ENCODE results near the gene PITX2.

PITX2 gene

GRCh38 chr4:110636680-110637407 is 14.0 kb upstream of the PITX2 start:
- in situ Hi-C loops (cut with MboI; ENCODE audit: low sequenced_read_pairs): no loop called here

DNA sequence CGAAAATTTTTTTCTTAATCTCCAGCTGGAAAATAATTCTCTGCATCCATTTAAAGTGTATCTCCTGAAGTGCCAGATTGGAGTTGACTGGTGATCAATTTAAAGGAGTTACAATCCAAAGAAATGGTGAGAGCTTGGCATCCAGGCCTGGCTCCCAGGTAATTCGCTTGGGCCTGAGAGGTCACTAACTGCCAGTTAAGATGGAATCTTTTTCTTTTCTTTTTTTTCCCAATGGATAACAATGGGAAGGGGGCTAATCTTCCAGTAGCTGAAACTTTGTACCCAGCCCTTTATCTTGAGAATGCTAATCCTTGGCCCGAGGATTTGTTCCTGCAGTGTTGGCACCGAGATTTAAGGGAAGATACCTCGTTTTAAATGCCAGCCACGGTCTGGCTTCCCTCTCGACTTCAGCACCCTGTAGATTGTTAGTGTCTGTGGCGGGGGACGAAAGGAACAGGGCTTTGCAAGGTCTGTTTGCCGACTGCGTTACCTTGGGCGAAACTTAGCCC is 13.3 kb upstream of the PITX2 start:
- in situ Hi-C loops (cut with MboI; ENCODE audit: low sequenced_read_pairs): no loop called here

DNA sequence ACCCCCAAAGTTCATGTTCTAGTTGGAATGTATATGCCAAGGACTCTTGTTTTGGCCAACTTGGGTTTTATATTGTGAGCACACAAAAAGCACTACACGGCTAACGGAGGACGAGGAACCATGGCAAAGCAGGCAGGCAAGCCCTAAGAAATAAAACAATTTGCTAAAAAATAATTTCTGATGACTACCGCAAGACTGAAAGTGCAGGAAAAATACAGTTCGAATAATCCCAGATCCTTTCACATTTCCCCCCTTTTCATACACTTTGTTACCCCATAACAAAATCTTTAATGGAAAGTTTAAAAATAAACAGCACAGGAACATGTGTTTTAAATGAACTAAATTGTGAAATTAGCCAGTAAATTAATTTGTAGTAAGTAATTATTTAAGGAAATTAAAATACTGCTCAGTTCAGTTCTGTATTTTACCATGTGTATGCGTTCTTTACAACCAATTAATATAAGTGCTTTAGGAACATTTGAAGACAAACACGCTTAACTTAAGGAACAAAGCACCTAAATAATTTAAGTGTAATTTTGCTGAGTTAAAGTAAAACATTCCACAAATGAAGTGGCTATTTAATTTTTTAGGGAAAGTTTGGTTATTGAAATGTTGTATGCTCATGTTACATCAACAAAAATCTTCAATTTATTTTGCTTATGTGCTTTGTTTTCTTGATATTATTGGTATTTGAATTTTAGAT is 12.4 kb upstream of the PITX2 start:
- in situ Hi-C loops (cut with MboI; ENCODE audit: low sequenced_read_pairs): no loop called here

- in situ Hi-C loops (cut with MboI; ENCODE audit: low sequenced_read_pairs): no loop called here
Observed at GRCh38 chr4:110634350-110635162, 11.7 kb upstream of the PITX2 start.

GRCh38 chr4:110633358-110634341 is 10.8 kb upstream of the PITX2 start:
- in situ Hi-C loops (cut with MboI; ENCODE audit: low sequenced_read_pairs): no loop called here

DNA sequence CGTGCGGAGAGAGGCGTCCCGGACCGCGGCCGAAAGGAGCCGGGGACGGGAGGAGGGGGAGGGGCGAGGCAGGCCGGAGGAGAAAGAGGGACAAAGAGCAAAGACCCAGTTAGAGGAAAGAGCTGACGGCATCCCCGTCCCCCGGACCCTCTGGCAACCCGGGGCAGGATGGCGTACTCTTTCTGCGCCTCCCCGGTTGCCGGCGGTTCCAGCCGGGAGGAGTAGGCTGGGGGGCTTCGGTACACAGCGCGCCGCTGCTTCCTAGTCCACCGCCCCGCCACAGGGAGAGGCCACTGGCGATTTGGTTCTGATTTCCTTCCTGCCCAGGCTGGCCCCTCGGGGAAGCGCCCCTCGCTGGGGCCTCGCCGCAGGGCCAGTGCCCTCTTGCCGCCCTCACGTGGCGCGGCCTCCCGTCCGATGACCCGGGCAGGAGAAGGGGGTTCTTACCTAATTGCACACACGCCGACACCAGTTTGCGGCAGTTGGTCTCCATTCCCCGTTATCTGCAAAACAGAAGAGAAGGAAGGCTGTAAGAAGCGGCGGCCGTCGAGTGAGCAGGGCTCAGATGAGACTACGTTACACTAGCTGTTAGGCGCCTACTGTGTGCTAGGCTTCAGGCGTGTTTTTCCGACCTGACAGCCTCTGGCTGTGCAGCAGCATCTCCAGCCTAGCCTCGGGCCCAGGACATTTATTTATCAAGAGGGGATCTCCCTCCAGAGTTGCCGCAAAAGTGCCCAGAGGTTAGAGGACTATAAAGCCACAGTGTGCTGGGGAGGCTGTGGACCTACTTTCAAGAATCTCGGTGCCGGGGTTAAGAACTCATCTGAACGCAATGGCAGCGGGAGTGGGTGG is 9.9 kb upstream of the PITX2 start:
- in situ Hi-C loops (cut with MboI; ENCODE audit: low sequenced_read_pairs): no loop called here

DNA sequence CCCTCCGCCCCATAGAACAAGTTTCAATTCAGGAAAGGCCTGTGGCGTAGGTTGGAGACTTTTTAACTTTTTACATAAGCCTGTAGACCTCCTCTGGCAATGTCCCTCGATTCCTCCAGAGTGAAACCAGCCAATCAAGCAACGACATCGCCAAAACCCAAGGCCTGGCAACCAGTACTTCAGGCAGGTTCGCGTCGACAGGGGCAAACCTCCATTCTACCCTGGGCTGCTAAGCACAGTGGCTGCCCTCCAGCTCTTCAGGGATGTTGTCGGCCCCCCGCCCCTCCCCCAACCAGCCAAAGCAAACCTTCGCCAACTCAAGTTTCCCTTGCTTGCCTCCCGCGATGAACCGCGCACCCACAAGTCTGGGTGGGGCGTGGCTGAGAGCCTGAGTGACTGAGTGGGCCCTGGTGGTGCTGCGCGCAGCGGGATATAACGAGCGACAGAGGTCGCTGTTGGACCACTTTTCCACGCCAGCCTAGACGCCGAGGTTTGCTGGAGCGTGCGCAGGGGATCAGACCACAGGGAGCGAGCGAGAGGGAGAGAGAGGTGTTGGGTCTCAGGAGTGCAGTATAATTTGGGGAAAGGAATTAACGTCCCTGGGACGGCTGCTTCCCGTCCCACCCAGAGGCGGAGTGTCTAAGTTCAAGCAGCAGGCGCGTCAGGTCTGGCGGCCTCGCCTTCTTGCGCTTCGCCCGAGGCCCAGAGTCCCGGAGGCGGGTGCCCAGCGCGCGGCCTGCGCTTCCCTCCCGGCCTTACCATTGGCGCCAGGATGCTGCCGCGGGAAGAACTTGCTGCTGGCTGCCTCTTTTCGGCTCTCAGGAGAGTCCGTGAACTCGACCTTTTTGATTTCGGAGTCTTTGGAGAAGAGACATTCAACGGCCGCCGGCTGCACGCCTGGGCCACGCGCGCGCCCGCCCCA is 9.0 kb upstream of the PITX2 start:
- in situ Hi-C loops (cut with MboI; ENCODE audit: low sequenced_read_pairs): no loop called here

- in situ Hi-C loops (cut with MboI; ENCODE audit: low sequenced_read_pairs): no loop called here
Observed at GRCh38 chr4:110630688-110631402, 8.0 kb upstream of the PITX2 start.

DNA sequence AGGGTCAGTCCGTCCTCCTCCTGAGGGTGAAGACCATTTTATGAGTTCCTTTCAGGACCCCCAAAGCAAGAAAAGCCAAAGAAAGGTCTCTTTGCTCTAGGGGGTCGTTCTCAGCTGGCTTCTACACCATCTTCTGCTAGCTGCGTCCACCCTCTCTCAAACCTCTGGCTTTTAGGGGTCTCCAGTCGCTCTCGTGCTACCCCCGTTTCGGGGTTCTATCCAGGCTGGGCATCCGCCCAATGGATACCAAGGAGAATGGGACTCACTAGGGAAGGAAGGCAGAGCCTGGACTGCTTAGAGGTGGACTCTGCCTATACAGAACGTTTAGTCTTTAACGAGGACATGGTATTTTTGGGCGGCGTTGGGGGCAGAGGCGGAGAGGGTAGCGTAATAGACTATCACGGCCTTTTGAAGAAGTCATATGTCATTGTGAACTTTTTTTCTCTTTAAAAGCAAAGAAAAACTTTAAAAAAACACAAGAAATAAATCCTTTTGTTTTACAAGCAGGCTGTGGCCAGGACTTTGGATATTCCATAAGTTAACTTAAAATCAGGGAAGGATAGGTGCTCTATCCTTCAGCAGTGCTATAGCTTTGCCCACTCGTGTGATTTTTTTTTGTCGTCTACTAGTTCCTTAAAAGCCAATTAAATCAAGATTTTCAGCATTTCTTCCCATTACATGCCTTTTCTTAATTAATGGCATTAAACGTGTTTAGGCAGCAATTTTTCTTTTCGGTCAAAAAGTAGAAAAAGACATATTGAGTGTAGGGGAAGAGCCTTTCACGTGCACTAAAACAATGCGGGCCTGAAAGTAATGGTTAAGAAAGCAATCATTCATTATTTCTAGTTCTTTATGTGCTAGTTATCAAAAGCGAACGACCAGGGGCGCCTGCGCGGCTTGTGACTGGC is 7.2 kb upstream of the PITX2 start:
- in situ Hi-C loops (cut with MboI; ENCODE audit: low sequenced_read_pairs): no loop called here

- in situ Hi-C loops (cut with MboI; ENCODE audit: low sequenced_read_pairs): no loop called here
Observed at GRCh38 chr4:110629214-110629754, 6.4 kb upstream of the PITX2 start.

DNA sequence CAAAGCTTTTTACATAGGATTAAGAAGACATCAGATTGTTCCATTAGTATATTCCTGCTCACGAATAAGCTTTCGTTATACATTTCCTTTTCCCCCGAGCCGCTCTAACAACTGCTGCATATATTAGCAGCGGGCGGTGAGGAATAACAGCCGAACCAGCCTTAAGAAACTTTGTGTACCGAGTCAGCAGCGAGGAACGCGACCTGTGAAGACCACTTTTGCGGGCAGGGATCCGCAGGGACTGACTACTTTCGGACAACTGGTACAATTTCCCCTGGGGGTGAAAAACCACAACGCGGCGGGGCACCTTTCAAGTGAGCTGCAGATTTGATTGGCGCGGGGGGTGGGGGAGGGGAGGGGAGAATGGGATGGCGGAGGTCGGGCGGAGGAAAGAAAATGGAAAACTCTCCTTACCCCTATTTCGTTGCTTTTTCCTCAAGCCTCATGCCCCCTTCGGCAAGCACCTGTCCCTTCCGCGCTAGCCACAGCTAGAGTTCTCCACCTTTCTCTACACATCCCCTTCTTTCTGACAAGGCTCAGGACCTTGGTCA is 5.9 kb upstream of the PITX2 start:
- in situ Hi-C loops (cut with MboI; ENCODE audit: low sequenced_read_pairs): no loop called here

GRCh38 chr4:110627977-110628662 is 5.2 kb upstream of the PITX2 start:
- in situ Hi-C loops (cut with MboI; ENCODE audit: low sequenced_read_pairs): no loop called here

GRCh38 chr4:110626532-110627153 is 3.8 kb upstream of the PITX2 start:
- in situ Hi-C loops (cut with MboI; ENCODE audit: low sequenced_read_pairs): no loop called here

DNA sequence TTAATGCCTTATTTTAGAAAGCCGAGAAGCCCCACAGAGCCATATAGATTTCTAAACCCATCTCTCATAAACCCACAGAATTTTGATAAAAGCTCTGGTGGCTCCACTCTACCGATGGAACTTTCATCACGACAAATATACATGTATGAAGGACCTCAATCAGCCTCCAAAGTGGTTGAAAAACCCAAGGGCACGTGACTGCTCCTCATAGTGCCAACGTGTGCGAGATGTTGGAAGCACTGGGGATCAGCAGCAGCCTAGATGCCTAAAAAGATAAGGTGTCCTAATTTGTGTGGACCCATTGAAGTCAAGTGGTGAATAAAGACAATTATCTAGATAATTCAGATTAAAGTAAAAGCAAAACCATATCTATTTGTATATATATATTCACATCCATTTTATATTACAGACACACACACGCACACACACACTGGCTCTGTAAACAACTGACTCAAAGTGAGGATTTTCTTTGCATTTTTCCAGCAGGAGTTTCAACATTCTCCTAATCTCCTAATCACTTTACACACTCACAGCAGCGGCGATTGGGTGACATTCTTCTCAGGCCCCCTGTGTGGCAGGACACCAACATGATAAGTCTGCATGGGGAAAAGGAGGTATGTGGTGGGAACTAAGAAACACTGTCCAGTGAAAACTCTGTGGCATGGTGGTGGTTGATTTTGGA is 2.8 kb upstream of the PITX2 start:
- in situ Hi-C loops (cut with MboI; ENCODE audit: low sequenced_read_pairs): no loop called here
